H9 (cell line): ENCODE measurements around the gene AGBL4. TPM values are rescaled to one million over a fixed set of nuclear protein-coding genes. Genes with fewer than 3 reads are reported as not detected.

Experiments
- DNase-seq: peaks from one replicate; pipeline ENCODE4 v3.0.0-alpha.2; 2017
- H2AFZ ChIP-seq: one replicate; pipeline ENCODE4 v1.6.1; 2013; ENCODE audit warnings: mild to moderate bottlenecking, low read length, control low read depth, moderate library complexity
- H2AK5ac ChIP-seq: 2 replicates; pipeline ENCODE4 v1.6.1; 2013; ENCODE audit warnings: low read length, control low read depth, mixed read lengths; ENCODE audit not compliant: insufficient read length
- H2BK120ac ChIP-seq: one replicate; pipeline ENCODE4 v1.6.1; 2013; ENCODE audit warnings: low read depth, mild to moderate bottlenecking, low read length, control low read depth, inconsistent platforms; ENCODE audit not compliant: poor library complexity, severe bottlenecking
- H2BK12ac ChIP-seq: 2 replicates; pipeline ENCODE4 v1.6.1; 2013; ENCODE audit warnings: low read length, control low read depth, mixed read lengths, low read depth; ENCODE audit not compliant: insufficient read length
- H2BK15ac ChIP-seq: 2 replicates; pipeline ENCODE4 v1.6.1; 2013; ENCODE audit warnings: low read depth, low read length, control low read depth
- H2BK20ac ChIP-seq: one replicate; pipeline ENCODE4 v1.6.1; 2013; ENCODE audit warnings: low read depth, mild to moderate bottlenecking, low read length, control low read depth, inconsistent platforms; ENCODE audit not compliant: poor library complexity, severe bottlenecking
- H2BK5ac ChIP-seq: 2 replicates; pipeline ENCODE4 v1.6.1; 2013; ENCODE audit warnings: low read length, control low read depth, mixed read lengths; ENCODE audit not compliant: insufficient read length
- H3K14ac ChIP-seq: 2 replicates; pipeline ENCODE4 v1.6.1; 2013; ENCODE audit warnings: low read length, control low read depth; ENCODE audit not compliant: insufficient read depth
- H3K18ac ChIP-seq: 2 replicates; pipeline ENCODE4 v1.6.1; 2013; ENCODE audit warnings: low read depth, mild to moderate bottlenecking, mixed read lengths, low read length, control low read depth; ENCODE audit not compliant: insufficient read length
- H3K23ac ChIP-seq: 2 replicates; pipeline ENCODE4 v1.6.1; 2013; ENCODE audit warnings: low read length, control low read depth, mixed read lengths, low read depth; ENCODE audit not compliant: insufficient read length
- H3K23me2 ChIP-seq: 2 replicates; pipeline ENCODE4 v1.6.1; 2013; ENCODE audit warnings: low read depth, mild to moderate bottlenecking, mixed read lengths, low read length, control low read depth; ENCODE audit not compliant: insufficient read length, poor library complexity, severe bottlenecking
- H3K27ac ChIP-seq: 2 replicates; pipeline ENCODE4 v1.5.1; 2013; ENCODE audit warnings: low read length, control low read depth, mixed read lengths, low read depth; ENCODE audit not compliant: insufficient read length
- H3K27me3 ChIP-seq: 2 replicates; pipeline ENCODE4 v1.6.1; 2013; ENCODE audit warnings: low read length, control low read depth, inconsistent platforms; ENCODE audit not compliant: insufficient read depth
- H3K4ac ChIP-seq: 2 replicates; pipeline ENCODE4 v1.6.1; 2013; ENCODE audit warnings: low read depth, mild to moderate bottlenecking, control low read depth, inconsistent platforms, low read length, moderate library complexity
- H3K4me1 ChIP-seq: 2 replicates; pipeline ENCODE4 v1.6.1; 2013; ENCODE audit warnings: low read length, control low read depth, inconsistent platforms; ENCODE audit not compliant: insufficient read depth
- H3K4me2 ChIP-seq: 2 replicates; pipeline ENCODE4 v1.6.1; 2013; ENCODE audit warnings: low read length, control low read depth, mixed read lengths; ENCODE audit not compliant: insufficient read length, insufficient read depth
- H3K56ac ChIP-seq: 2 replicates; pipeline ENCODE4 v1.6.1; 2013; ENCODE audit warnings: low read depth, mild to moderate bottlenecking, mixed read lengths, low read length, control low read depth; ENCODE audit not compliant: insufficient read length
- H3K79me1 ChIP-seq: 2 replicates; pipeline ENCODE4 v1.6.1; 2013; ENCODE audit warnings: low read depth, mild to moderate bottlenecking, moderate library complexity, low read length, control low read depth, inconsistent platforms; ENCODE audit not compliant: insufficient read depth, poor library complexity, severe bottlenecking
- H3K79me2 ChIP-seq: 2 replicates; pipeline ENCODE4 v1.6.1; 2013; ENCODE audit warnings: low read length, control low read depth, inconsistent platforms; ENCODE audit not compliant: insufficient read depth
- H3K9ac ChIP-seq: 2 replicates; pipeline ENCODE4 v1.6.1; 2013; ENCODE audit warnings: low read length, control low read depth, mixed read lengths; ENCODE audit not compliant: insufficient read length; ENCODE audit errors: extremely low read depth
- H3K9me3 ChIP-seq: one replicate; pipeline ENCODE4 v1.6.1; 2013; ENCODE audit warnings: low read depth, low read length, inconsistent platforms; ENCODE audit not compliant: control insufficient read depth
- H3T11ph ChIP-seq: one replicate; pipeline ENCODE4 v1.6.1; 2013; ENCODE audit warnings: mild to moderate bottlenecking, low read length, control low read depth, inconsistent platforms
- H4K20me1 ChIP-seq: one replicate; pipeline ENCODE4 v1.6.1; 2013; ENCODE audit not compliant: control insufficient read depth, insufficient read length, insufficient read depth
- H4K5ac ChIP-seq: 2 replicates; pipeline ENCODE4 v1.6.1; 2013; ENCODE audit warnings: low read depth, mild to moderate bottlenecking, mixed read lengths, low read length, control low read depth; ENCODE audit not compliant: insufficient read length
- H4K8ac ChIP-seq: replicated peaks from 2 replicates; pipeline ENCODE4 v1.6.1; 2013; ENCODE audit warnings: low read length, control low read depth, mixed read lengths, low read depth; ENCODE audit not compliant: insufficient read length
- H4K91ac ChIP-seq: 2 replicates; pipeline ENCODE4 v1.6.1; 2013; ENCODE audit warnings: low read depth, mild to moderate bottlenecking, moderate library complexity, mixed read lengths, low read length, control low read depth; ENCODE audit not compliant: insufficient read length
- H3K27ac Mint-ChIP-seq, 3 experiments: 2 replicates in 2 of 3; 3 replicates in 1 of 3; pipeline ENCODE4 v1.8.0; 2020 to 2021; ENCODE audit warnings: mixed read lengths in 3 of 3, mild to moderate bottlenecking in 1 of 3, moderate library complexity in 1 of 3
- H3K27me3 Mint-ChIP-seq: 2 replicates; pipeline ENCODE4 v1.8.0; 2021; ENCODE audit warnings: low read depth, mild to moderate bottlenecking, moderate library complexity, mixed read lengths
- H3K36me3 Mint-ChIP-seq, 3 experiments: 2 replicates in 2 of 3; 3 replicates in 1 of 3; pipeline ENCODE4 v1.8.0; 2020 to 2021; ENCODE audit warnings: low read depth in 3 of 3, mixed read lengths in 3 of 3; ENCODE audit not compliant: insufficient read depth in 1 of 3
- H3K4me1 Mint-ChIP-seq, 2 experiments: 2 replicates each; pipeline ENCODE4 v1.8.0; 2020; ENCODE audit warnings: mixed read lengths in 2 of 2
- H3K4me3 Mint-ChIP-seq, 2 experiments: 2 replicates in 1 of 2; 3 replicates in 1 of 2; pipeline ENCODE4 v1.8.0; 2020 to 2021; ENCODE audit warnings: mild to moderate bottlenecking in 2 of 2, mixed read lengths in 2 of 2, moderate library complexity in 1 of 2
- H3K9me3 Mint-ChIP-seq, 2 experiments: 2 replicates in 1 of 2; 3 replicates in 1 of 2; pipeline ENCODE4 v1.8.0; 2020; ENCODE audit warnings: mild to moderate bottlenecking in 2 of 2, mixed read lengths in 2 of 2, moderate library complexity in 1 of 2
- WGBS: extraction: QIAGEN DNeasy Blood & Tissue Kit; methylation state at CpG from one replicate; pipeline ENCODE4 v1.1.7; 2013; ENCODE audit warnings: missing lambda C conversion rate, low lambda C conversion rate, mixed read lengths; ENCODE audit not compliant: insufficient read length; ENCODE audit errors: extremely low coverage; 5-methylcytosine and 5-hydroxymethylcytosine counted together
- total RNA-seq: library from RNA; stranded (reverse); gene quantifications from 2 replicates; pipeline ENCODE4 v1.2.1, GENCODE V29; 2021
- TF ChIP-seq, protein P1 (sequence below): fragments of 200-600 bp; sonication (generic); conservative IDR thresholded peaks from 3 replicates; pipeline ENCODE4 v1.8.0; 2021; ENCODE audit warnings: antibody characterized with exemption, mild to moderate bottlenecking

Gene AGBL4
- total RNA-seq, 1 experiment from 2014 or later = not detected

DNA sequence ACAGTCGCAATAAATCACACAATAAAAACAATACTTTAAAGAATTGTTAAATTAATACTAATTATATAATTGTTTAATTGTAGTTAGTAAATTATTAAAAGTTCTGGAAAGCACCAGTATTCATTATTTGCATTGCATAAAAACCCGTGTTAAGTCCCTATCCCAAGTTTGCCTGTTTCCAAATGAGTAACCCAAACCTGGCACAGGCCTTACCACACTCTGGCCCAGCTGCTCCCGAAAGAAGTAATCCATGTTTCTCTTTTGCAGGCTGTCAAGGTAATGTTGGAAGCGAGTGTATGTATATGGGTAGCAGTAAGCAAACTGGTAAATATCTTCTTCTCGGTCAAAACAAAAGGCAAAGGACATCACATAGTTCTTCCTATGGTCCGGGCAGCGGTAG, 978.4 kb downstream of the AGBL4 start:
- Histone ChIP-seq H3K27ac (no peak overlapping the region), H3K9me3 (peaks cover 28% of the 10 kb centered on the region), H3K14ac (no peak overlapping the region), H2AFZ (no peak overlapping the region), H3K27me3 (no peaks in the 10 kb centered on the region), H3K79me2 (no peaks in the 10 kb centered on the region), H3K79me1 (no peaks in the 10 kb centered on the region), H3T11ph (no peak overlapping the region), H2AK5ac (no peak overlapping the region), H4K5ac (no peak overlapping the region), H3K23ac (no peak overlapping the region), H3K9ac (no peak overlapping the region), H4K8ac (no peak overlapping the region), H4K20me1 (no peaks in the 10 kb centered on the region), H3K56ac (no peak overlapping the region), H2BK12ac (no peak overlapping the region), H3K4ac (no peak overlapping the region), H2BK120ac (no peak overlapping the region), H3K4me1 (no peaks in the 10 kb centered on the region), H2BK20ac (no peak overlapping the region), H3K23me2 (no peaks in the 10 kb centered on the region), H3K18ac (no peak overlapping the region), H3K4me2 (no peak overlapping the region), H2BK15ac (no peak overlapping the region), H4K91ac (no peak overlapping the region), H2BK5ac (no peak overlapping the region)
- no CpG with 5 or more reads among the region's 7 CpGs for WGBS
- TF ChIP-seq, protein P1, sequence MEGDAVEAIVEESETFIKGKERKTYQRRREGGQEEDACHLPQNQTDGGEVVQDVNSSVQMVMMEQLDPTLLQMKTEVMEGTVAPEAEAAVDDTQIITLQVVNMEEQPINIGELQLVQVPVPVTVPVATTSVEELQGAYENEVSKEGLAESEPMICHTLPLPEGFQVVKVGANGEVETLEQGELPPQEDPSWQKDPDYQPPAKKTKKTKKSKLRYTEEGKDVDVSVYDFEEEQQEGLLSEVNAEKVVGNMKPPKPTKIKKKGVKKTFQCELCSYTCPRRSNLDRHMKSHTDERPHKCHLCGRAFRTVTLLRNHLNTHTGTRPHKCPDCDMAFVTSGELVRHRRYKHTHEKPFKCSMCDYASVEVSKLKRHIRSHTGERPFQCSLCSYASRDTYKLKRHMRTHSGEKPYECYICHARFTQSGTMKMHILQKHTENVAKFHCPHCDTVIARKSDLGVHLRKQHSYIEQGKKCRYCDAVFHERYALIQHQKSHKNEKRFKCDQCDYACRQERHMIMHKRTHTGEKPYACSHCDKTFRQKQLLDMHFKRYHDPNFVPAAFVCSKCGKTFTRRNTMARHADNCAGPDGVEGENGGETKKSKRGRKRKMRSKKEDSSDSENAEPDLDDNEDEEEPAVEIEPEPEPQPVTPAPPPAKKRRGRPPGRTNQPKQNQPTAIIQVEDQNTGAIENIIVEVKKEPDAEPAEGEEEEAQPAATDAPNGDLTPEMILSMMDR = no peak
- no peak for DNase-seq
- H3K36me3 Mint-ChIP-seq = peaks cover 0 to 33% (median 7%) of the 10 kb centered on the region in 3 experiments; a peak in 5 of 7 replicates
- no peaks in the 10 kb centered on the region for H3K4me1 Mint-ChIP-seq
- no peaks in the 10 kb centered on the region; the same call in 1 of the 2 replicates for H3K27me3 Mint-ChIP-seq
- no peak overlapping the region for H3K27ac Mint-ChIP-seq
- H3K4me3 Mint-ChIP-seq = no peak overlapping the region
- peaks cover 84 to 88% of the 10 kb centered on the region in 2 experiments for H3K9me3 Mint-ChIP-seq
